Activated CD4-positive, alpha-beta T cell treated with anti-CD3 and anti-CD28 coated beads, Interleukin-2, Interleukin-6, amounts not matched to agents 100 ng/mL and 50 ng/mL, durations not matched to agents 16 hours and 8 hours (primary cell): ENCODE data around the gene CHD1L.
"Not testable (repeated sequence)": the region's sequence is repeated elsewhere in the genome, so short reads cannot be mapped to it uniquely, and the experiment has no call there.

Experiments
- DNase-seq: peaks from one replicate; pipeline ENCODE4 v3.0.0-alpha.2; 2020

The CHD1L gene

GRCh38 chr1:147235822-147236221 is 6.7 kb upstream of the CHD1L start:
- no peak for DNase-seq

GRCh38 chr1:147236448-147236847 is 6.0 kb upstream of the CHD1L start:
- DNase-seq: no peak

DNA sequence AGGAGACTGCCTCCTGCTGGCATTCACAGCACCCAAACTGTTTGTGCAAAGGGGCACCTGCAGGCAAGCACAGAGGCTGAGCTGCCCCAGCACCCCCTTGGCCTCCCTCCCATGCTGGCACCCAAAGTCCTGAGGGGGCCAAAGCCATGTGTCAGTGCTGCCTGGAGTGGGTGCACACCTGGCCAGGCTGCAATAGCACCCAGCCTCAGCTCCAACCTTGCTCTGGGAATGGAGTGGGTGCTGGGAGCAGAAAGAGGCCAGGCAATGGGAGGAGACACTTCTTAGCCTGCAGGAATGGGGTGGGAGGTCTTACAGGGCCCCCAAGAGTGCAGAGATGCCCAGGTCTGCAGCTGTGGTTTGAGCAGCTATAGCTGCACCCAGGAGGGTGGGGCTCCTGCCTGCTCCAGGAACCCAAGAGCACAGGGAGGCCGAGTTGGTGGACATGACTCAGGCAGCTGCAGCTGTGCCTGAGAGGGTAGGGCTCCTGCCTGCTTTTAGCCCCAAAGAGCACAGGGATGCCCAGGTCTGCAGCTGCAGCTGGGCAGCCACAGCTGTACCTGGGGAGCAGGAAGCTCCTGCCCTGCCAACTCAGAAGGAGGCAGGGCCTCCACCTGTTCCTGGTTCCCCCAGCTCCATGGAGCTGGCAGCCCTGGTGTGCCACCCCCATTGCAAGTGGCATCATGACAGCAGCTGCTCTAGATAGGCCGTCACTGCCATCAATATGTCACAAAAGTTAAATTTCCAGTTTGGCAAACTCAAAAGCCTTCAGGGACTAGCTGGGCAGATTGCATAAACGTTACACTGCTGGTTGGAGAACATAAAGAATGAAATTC is 5.3 kb upstream of the CHD1L start:
- DNase-seq: no peak

DNA sequence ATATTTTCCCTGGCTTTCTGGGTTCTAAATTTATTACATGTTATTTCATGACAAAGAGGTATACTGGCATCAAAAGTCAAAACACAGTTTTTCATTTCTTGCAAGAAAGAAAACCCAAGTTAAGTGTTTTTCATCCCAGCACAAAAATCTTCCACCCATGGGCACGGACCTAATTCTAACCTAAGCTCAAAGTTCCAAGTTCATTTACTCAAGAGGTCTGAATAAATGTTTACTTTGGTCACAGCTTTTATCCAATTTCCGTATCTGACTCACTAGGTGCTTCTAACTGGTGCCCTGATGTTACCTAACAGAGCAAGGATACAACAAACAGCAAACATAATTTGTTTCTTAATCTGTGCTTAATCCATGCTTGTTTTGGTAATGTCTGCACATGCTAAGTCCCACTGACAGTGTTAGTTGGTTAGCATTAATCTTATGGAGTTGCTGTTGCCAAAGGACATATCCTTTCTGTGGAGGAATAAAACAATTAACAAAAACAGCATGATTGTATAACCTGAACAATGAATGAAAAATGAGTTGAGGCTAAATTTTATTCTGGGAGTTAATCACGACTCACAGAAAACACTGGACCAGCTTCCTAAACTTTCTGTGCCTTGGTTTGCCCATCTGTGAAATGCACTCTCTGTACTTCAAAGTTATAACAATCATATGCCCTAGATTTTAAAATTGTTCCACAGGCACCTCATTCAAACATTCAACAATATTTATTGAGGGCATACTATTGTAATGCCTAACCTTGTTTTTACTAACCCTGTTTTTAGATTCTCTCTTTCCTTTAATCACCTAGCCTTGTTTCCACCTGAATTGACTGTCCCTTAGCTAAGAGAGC is 4.2 kb upstream of the CHD1L start:
- no peak for DNase-seq

DNA sequence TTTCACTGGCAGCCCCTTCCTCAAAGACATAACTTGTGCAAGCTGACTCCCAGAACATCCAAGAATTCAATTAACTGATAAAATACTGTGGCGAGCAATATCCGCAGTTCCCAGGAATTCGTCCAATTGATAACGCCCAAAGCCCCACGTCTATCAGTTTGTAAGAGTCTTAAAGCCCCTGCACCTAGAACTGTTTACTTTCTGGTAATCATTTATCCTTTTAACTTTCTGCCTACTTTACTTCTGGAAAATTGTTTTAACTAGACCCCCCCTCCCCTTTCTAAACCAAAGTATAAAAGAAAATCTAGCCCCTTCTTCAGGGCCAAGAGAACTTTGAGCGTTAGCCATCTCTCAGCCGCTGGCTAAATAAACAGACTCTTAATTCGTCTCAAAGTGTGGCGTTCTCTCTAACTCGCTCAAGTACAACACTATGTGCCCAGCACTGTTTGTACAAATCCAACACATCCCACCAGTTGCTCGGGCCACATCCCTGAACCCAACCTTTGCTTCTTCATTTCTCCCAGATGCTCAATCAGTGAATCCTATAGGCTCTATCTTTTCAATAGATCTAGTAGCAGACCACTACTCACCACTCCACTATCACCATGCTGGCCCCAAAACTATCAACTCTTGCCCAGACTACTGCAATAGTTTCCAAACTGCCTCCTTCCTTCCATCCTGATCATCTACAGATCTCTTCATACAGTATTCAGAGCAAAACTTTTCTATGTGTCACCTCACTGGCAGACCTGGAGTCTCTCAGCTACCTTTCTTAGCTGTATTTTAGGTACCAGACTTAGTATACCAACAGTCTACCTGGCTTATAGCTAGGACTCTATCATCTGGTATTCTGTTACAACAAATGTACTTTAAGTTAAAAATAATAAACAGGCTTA is 3.3 kb upstream of the CHD1L start:
- no peak for DNase-seq

- not testable (repeated sequence) for DNase-seq
Observed at GRCh38 chr1:147240131-147240721, 2.3 kb upstream of the CHD1L start.

- no peak for DNase-seq
Observed at GRCh38 chr1:147241934-147242448, 493 bp upstream of the CHD1L start.

GRCh38 chr1:147243228-147243685 is 773 bp downstream of the CHD1L start:
- DNase-seq: peak; percentile 37

GRCh38 chr1:147243841-147244240 is 1.4 kb downstream of the CHD1L start:
- DNase-seq: peak; percentile 18

GRCh38 chr1:147245129-147245528 is 2.6 kb downstream of the CHD1L start:
- no peak for DNase-seq

DNA sequence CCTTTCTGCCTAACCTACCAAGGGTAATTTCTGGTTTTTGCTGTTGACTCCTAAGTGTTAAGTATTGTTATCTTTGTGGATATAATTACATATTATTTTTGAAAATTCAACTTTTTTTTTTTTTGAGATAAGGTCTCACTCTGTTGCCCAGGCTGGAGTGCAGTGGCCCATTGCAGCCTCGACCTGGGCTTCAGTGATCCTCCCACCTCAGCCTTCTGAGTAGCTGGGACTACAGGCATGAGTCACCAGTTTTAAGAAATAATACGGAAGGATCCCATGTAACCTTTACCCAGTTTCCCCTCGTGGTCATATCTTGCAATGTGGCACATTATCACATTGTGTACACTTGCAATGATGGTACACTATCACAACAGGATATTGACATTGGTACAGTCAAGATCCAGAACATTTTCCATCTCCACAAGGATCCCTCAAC is 3.1 kb downstream of the CHD1L start:
- DNase-seq: peak; percentile 51

- DNase-seq: no peak
Observed at GRCh38 chr1:147246044-147246690, 3.7 kb downstream of the CHD1L start.

- DNase-seq: no peak
Observed at GRCh38 chr1:147246910-147247655, 4.6 kb downstream of the CHD1L start.

GRCh38 chr1:147247656-147248238 is 5.3 kb downstream of the CHD1L start:
- DNase-seq: no peak

GRCh38 chr1:147252540-147252939 is 10.1 kb downstream of the CHD1L start:
- no peak for DNase-seq

- DNase-seq: no peak
Observed at GRCh38 chr1:147260956-147261355, 18.5 kb downstream of the CHD1L start.

DNA sequence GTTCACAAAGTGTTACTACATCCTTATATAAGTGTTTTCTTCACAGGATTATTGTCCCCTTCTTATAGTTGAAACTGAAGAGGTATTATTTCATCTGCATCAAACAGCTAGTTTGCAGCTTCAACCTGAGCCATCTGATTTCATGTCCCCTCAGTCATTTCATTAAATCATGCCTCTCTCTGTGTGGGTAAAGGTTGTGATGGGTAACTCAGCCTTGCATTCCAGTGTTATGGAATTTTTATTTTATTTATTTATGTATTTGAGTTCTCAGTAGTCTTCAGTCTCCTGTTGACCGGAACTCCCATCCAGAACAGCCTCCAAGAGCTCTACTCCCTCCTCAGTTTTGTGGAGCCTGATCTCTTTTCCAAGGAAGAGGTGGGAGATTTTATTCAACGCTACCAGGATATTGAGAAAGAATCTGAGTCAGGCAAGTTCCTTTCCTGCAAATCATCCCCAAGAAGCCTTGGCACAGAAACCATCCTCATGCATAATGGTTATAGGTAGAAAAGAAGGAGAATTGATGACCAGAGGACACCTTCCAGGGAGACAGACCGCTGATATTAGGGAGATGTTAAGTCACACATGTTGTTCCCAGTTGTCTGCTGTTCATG is 21.8 kb downstream of the CHD1L start:
- DNase-seq: no peak

DNA sequence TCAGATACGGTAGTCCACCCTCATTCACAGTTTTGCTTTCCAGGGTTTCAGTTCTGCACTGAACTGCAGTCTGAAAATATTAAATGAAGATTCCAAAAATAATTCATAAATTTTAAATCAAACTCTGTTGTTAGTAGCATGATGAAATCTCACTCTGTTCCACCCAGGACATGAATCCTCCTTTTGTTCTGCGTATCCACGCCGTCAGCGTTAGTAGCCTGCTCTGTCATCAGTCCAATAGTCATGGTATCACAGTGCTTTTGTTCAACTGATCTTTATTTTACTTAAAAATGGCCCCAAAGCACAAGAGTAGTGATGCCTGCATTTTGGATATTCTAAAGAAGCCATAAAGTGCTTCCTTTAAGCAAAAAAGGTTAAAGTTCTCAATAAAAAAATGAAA is 23.9 kb downstream of the CHD1L start:
- DNase-seq: no peak

DNA sequence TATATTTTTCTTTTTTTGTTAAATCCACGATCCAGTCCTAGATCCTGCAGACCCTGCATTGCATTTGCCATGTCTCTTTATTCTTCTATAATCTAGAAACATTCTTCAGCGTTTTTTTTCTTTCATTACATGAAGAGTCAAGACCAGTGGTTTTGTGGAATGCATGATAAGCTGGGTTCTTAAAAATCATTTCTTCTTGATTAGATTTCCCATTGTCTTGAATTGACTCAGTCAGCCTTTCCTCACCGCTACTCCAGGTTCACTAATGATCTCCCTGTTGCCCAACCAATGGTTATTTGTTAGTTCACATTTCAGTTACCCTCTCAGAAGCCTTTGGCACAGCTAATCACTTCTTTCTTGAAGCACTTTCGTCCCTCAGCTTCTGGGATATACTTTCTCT is 25.2 kb downstream of the CHD1L start:
- no peak for DNase-seq

- no peak for DNase-seq
Observed at GRCh38 chr1:147270721-147271120, 28.2 kb downstream of the CHD1L start.
